NB4 (cell line): ENCODE measurements around the gene ACAD11.

Experiments
- DNase-seq: peaks from one replicate; pipeline ENCODE4 v3.0.0; 2010; ENCODE audit warnings: low read depth
- H3K4me3 ChIP-seq: one replicate; pipeline ENCODE4 v1.5.1; 2011; ENCODE audit warnings: mild to moderate bottlenecking, low read depth, low read length, moderate library complexity
- CTCF ChIP-seq: IDR thresholded peaks from one replicate; pipeline ENCODE4 v1.5.1; 2012; ENCODE audit warnings: low read depth, low read length
- MAX ChIP-seq: IDR thresholded peaks from 2 replicates; pipeline ENCODE4 v1.6.1; 2011; ENCODE audit warnings: low read depth, low read length
- MYC ChIP-seq: IDR thresholded peaks from 2 replicates; pipeline ENCODE4 v1.6.1; 2011; ENCODE audit warnings: low read depth, low read length
- POLR2A ChIP-seq: IDR thresholded peaks from 2 replicates; pipeline ENCODE4 v1.6.1; 2011; ENCODE audit warnings: mild to moderate bottlenecking; ENCODE audit not compliant: insufficient read length; ENCODE audit errors: extremely low read depth

The ACAD11 gene

GRCh38 chr3:132513057-132513456 lies 146.6 kb downstream of the ACAD11 start:
- no peak for TF ChIP-seq MYC
- TF ChIP-seq MAX, result no peak
- TF ChIP-seq CTCF, result no peak
- TF ChIP-seq POLR2A, result no peak
- no peak overlapping the region for H3K4me3 ChIP-seq
- no peak for DNase-seq

GRCh38 chr3:132509506-132509905 lies 150.1 kb downstream of the ACAD11 start:
- no peak for TF ChIP-seq CTCF
- no peak for TF ChIP-seq MYC
- TF ChIP-seq MAX, result no peak
- no peak for TF ChIP-seq POLR2A
- DNase-seq, result no peak
- H3K4me3 ChIP-seq, result no peak overlapping the region

GRCh38 chr3:132509096-132509495 lies 150.5 kb downstream of the ACAD11 start:
- H3K4me3 ChIP-seq, result no peak overlapping the region
- no peak for TF ChIP-seq MYC
- no peak for TF ChIP-seq CTCF
- TF ChIP-seq POLR2A, result no peak
- no peak for TF ChIP-seq MAX
- no peak for DNase-seq
